ENCODE results near the gene YIF1B.

- TF ChIP-seq POLR2A (IDR thresholded peaks at IDR 0.05) (no peak), CTCF (IDR thresholded peaks at IDR 0.05) (no peak)
These were observed 9.5 kb downstream of the YIF1B start for GRCh38 chr19:38306236-38306635.

All from esophagus squamous epithelium (tissue), 4 donors.